GM19035 (cell line): ENCODE measurements around the gene RRP36.
A peak's percentile ranks its signal among the peaks of the same experiment; 100 is the strongest.

ENCODE experiments used
- ATAC-seq: cut with Tn5 transposase; IDR thresholded peaks from one replicate; pipeline ENCODE4 v1.9.1; 2021; ENCODE audit not compliant: unreplicated experiment

RRP36 gene

DNA sequence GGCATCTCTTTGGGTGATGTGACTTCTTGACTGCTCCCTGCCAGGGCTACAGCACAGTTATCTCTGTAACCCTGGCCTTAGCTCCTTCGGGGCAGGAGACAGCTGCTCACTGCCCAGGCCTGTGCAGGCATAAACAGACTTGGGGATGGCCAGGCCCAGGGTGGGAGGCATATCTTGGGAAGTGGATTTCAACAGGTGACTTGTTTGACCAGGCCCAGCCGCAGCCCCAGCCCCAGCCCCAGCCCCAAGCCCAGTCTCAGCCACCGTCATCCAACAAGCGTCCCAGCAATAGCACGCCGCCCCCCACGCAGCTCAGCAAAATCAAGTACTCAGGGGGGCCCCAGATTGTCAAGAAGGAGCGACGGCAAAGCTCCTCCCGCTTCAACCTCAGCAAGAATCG, 15.2 kb upstream of the RRP36 start:
- no peak for ATAC-seq

DNA sequence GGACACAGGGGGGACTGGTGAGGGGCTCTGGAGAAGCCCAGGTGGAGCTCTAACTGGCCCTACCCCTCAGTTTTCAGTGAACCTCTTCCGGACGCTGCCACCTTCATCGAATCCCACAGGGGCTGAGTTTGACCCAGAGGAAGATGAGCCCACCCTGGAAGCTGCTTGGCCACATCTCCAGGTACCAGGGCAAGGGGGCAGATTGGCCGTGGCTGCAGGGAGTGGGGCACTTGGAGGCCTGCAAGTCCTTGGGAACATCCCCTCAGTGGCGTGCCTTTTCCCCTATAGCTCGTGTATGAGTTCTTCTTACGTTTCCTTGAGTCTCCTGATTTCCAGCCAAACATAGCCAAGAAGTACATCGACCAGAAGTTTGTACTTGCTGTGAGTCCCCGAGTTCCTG, 14.3 kb upstream of the RRP36 start:
- ATAC-seq = no peak

DNA sequence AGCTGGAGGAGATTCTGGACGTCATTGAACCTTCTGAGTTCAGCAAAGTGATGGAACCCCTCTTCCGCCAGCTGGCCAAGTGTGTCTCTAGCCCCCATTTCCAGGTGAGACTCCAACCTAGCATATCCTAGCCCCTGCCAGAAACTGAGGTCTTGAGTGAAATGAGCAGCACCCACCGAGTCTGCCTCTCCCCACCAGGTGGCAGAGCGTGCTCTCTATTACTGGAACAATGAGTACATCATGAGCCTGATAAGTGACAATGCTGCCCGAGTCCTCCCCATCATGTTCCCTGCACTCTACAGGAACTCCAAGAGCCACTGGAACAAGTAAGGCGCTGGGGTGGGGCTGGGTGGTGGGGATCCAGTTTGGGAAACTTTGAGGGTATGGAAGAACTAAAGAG, 12.3 kb upstream of the RRP36 start:
- no peak for ATAC-seq

DNA sequence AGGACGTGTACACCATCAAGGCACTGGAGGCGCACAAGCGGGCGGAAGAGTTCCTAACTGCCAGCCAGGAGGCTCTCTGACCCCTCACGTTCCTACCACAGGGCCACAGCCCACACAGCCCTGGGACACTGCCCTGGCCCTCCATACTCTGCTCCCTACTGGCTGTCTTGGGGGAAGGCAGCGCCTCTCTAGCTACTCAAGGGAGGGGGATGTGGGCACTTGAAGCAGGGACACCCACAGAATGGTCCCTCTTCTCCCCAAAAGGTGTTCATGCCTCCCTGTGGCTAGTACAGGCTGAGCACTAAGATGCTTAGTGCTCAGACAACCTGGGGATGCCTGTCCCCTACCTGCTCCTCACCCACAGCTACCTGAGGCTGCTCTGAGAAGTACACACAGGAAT, 10.2 kb upstream of the RRP36 start:
- no peak for ATAC-seq

DNA sequence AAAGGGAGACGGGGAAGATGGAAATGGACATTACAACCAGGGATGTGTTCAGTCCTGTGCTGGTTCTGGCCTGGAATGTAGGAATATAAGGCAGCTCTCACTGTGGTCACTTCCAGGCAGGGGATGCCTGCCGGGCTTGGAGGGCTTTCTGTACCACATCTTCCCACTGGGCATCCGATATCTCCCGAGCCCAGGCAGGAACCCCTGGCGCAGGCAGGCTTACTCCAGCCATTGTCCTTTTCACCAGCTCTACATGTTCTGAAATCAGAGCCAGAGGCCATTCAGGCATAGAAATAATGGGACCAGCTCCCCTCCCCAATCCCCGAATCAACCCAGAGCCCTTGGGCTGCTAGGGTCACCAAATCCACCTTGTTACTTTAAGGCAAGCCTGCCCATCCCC, 9.1 kb upstream of the RRP36 start:
- no peak for ATAC-seq

DNA sequence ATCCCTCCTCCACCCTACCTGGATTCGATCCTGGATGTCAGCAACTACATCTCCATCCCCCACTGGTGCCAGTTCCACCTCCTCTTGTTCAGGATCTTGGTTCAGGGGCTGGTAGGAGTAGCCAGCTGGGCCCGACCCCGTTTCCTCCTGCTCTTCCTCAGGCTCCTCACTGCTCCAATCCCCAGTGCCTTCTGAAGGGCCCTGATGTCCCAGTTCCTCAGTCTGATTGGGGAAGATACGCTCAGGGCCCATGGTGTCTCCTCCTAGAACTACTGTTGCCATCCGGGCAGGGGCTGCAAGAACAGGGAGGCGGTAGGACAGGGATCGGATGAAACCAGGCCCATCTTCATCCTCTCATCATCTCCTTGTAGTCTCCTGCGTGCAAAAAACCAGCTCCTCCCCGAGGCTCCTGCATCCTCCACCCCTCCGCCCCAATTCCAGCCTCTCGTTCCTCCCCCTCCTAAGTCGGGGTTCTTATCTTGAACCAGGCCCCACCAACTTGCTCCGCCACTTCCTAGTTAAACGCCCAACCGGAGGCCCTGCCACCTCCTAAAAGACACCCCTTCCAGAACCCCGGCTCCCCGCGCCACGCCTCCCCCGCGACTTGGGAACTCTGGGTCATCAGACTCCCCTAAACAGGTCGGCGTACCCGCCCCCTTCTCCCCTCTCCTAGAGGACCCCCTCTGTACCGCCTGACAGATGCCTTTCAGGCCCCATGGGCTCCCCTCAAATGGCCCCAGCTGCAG, 8.2 kb upstream of the RRP36 start:
- ATAC-seq = no peak

DNA sequence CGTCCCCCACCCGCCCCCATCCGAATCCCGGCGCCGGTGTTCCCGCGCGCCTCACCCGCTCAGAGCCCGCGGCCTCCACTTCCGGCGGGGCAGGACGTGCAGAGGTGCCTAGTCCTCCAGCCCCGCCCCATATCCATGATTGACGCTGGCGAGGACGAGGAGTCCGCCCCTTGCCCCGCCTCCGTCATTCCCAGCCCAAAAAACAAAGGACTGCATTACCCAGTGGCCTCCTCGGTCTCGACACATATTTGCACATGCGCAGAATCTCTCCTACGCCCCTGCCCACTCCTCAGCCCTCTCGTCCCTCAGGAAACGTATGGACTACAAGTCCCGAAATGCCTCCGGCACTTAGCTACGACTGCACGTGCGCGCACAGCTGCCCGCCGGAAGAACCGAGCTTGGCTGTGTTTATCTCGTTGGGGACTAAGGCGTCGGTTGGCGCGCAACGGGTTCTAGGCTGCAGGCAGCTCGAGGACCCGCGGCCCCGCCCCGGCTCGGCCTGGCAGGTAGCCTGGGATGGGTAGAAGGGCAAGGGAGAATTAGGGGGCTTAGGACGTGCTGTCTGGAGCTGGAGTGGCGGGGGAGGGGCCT, 7.5 kb upstream of the RRP36 start, which contains the start of the genes KLHDC3 and MEA1:
Gene KLHDC3, plus strand, starts transcription at position 407 of the 591 bp plus-strand sequence. CDS start 2,944 bp downstream, outside the sequence.
Gene MEA1, minus strand, starts transcription at position 104 of the 591 bp plus-strand sequence. CDS start 133 bp downstream, outside the sequence.
- peak; percentile 90 for ATAC-seq

DNA sequence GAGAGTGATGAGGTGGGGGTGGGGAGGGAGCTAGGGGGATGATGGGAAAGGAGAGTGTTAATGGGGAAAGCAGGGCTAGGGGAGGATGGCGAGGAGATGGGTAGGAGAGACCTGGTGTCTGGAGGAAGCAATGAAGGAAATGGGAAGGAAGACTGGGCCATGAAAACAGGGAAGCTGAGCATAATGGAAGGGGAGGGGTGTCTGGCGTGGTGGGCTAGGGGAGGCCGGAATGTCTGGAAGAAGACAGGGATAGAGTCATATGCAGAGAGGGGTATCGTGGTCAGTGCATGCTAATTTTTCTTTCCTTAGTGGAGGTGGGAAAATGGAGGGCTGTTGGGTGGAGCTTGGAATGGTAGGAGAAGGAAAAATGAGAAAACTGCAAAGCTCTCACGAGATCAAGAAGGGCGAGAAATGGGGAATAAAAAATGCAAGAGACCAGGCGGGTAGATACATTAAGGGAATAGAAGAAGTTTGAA, 7.0 kb upstream of the RRP36 start:
- ATAC-seq = peak; percentile 3

DNA sequence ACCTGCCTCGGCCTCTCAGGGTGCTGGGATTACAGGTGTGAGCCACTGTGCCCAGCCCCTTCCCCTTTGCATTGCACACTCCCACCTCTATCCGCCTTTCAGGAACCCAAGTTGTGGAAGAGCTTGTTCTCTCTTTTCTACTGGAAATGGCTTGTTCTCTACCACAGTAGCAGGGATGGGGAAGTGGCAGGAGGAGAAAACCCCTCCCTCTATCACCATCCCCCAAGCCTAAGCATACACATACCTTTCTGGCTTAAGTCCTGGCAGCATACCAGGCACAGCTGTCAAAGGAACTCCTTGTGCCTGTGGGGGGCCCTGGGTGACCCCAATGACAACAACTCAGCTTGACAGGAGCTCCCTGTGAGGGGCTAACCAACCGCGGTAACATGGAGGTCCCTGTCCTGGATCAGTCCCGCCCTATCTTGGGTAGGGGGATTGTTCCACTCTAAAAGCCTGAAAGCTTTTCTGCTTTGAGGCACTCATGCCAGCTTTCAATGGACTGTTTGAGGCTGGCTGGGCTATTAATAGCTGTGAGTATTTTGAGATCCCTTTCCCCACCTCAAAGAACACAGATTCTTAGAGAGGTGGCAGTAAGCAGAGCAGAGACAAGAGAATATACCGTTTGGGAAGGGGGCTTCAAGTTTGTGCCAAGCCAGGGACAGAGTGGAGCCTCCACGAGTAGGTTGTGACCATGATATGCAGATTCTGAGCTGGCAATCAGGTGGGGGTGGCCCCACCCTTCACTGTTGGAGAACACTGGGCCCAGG, 5.1 kb upstream of the RRP36 start:
- no peak for ATAC-seq

DNA sequence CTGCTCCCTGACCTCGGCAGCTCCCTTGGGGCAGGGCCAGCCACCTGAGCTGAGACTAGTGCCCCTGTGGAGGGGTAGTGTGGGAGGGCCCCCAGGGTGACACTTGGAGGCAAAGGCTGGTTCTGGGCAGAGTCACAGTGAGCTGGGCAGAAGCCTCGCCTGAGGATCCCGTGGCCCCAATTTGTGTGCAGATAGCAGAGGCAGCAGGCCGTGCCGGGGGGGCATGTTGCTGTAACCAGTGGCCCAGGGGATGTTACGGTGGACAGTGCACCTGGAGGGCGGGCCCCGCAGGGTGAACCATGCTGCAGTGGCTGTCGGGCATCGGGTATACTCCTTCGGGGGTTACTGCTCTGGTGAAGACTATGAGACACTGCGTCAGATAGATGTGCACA, 4.5 kb upstream of the RRP36 start:
- ATAC-seq = no peak

DNA sequence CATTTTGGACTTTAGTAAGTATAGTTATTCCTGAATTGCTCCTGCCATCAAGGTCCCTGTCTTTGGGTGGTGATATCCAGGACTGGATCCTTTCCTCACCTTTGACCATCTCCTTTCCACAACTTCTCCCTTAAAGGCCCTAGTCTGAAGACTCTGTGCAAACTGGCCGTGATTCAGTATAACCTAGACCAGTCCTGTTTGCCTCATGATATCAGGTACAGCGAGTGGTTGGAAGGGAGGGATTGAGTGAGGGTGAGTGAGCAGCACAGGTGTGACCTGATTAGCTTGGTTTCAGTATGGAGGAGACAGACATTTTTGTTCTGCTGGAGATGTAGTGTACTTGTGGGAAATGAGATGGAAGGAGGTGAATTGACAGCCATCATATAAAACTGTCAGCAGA, 2.3 kb upstream of the RRP36 start:
- ATAC-seq = no peak

DNA sequence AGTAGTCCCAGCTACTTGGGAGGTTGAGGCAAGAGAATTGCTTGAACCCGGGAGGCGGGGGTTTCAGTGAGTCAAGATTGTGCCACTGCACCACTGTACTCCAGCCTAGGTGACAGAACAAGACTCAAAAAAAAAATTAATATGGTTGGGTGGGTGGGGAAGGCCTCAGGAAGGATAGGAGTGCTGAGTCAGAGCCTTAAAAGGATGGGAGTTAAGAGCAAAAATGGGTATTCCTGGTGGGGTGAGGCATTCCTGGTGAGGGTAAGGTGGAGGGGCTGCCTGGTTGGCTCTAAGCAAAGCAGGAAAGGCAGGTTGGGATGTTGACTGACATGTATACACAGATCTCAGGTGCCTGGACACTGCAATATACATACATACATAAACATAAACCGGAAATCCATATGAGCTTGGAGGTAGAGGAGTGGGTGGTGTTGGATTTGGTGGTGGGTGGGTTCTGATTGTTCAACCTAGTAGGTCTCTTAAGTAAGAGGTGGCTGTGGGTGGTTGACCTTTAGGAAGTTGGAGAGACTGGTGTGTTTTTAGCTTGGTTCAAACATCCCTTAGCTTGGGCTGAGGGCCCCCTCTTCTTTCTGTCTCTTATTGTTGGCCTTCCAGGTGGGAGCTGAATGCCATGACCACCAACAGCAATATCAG, 1.2 kb upstream of the RRP36 start:
- no peak for ATAC-seq

DNA sequence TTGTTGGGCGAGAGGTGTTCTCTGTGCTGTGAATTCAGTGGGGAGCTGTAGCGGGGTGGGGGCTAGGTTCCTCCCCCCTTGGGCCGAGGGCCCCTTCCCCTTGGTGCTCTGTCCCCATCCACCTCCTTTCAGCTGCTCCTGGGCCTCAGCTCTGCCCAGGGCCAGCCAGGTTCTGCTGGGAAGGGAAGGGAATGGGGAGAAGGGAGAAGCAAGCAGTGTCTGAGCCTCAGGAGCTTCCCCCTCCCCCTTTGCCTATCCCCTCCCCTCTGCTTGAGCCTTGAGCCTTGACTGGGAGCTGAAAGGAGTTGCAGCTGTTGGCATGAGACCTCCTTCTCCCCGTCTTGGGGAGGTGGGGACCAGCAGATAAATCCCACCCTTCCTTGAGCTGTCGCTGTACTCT, 576 bp upstream of the RRP36 start:
- ATAC-seq = no peak

DNA sequence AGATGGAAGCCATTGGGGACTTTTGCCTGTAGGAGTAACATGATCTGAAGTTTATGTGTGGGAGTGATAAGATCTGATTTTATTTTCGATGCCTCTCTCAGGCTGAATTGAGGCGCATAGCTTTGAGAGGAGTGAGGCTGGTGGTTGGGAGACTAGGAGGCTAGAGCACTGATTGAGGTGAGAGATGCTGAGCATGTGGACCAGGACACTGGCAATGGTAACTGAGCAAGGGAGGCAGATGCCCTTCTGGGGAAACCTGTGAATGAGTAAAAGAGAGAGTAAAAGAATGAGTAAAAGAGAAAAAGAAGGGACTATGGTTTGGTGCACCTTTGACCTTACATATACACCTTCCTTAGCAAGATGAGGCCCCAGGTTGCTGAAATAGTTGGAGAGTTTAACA, 3.0 kb downstream of the RRP36 start:
- no peak for ATAC-seq

DNA sequence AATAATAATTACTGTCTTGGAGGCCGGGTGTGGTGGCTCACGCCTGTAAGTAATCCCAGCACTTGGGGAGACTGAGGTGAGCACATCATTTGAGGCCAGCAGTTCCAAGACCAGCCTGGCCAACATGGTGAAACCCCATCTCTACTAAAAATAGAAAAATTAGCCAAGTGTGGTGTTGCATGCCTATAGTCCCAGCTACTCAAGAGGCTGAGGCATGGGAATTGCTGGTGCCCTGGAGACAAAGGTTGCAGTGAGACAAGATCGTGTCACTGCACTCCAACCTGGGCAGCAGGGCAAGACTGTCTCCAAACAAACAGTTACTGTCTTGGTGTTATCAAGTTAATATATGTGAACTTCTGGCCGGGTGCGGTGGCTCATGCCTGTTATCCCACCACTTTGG, 4.9 kb downstream of the RRP36 start:
- no peak for ATAC-seq

DNA sequence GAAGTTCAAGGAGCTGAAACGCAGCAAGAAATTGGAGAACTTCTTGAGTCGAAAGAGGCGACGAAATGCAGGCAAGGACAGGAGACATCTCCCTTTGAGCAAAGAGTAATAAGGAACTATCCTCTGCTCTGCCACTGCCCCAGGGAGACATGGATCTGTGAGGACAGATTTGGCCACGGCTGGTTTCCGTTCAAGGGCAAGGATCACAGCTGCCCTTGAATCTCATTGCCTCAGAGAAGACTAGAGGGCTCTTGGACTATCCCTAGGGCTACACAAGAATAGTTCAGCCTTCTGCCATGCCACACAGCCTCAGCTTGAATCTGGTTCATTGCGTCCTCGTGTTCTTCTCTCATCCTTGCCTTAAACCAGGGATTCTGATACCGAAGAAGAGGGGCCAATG, 7.7 kb downstream of the RRP36 start:
- no peak for ATAC-seq

DNA sequence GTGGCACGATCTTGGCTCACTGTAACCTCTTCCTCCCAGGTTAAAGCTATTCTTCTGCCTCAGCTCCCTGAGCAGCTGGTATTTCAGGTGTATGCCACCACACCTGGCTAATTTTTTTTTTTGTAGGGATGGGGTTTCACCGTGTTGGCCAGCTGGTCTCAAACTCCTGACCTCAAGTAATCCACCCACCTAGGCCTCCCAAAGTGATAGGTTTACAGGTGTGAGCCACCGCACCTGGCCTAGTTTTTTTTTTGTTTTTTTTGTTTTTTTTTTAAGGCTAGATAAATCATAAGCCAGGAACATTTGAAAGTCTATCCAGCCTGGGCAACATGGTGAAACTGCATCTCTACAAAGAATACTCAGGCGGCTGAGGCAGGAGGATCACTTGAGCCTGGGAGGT, 10.9 kb downstream of the RRP36 start:
- no peak for ATAC-seq

DNA sequence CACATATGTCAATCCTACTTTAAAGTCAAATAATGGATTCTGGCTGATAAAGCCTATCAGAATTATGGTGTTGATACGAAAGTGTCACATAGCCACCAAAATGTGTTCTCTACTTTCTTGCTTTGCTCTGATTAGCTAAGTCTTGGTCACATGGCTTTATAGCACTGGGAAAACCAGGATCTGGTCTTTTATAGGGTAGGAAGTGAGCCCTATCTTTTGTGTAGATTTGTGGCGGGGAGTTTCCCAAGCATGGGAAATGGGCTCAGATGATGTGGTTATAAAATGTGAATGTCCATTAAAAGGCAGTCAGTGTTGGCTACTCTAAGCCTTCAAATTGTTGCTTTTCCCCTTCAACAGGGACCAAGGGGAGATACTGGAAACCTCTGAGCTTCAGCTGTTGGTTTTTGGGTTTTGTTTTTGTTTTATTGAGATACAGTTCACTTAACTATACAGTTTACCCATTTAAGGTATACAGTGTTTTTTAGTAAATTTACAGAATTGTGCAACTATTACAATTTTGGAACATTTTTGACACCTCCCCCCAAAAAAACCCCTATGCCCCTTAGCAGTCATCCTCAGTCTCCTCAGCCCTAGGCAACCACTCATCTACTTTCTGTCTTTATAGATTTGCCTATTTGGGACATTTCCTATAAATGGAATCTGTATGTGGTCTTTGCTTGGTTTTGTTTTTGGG, 12.2 kb downstream of the RRP36 start:
- ATAC-seq = no peak

DNA sequence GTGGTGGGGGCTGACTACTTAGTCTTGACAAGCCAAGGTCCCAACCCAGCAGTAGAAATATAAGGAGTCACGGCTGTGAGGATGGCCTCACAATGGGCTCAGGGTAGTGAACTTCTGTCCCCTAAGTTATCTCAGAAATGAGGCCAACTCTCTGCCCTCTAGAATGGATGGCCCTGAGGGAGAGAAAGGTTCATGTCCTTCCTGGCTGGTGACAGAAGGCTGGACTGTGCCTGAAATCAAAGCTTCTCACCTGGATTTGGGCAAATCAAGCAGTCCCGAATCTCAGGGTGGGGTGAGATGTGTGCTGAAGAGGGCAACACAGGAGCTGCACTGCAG, 12.7 kb downstream of the RRP36 start:
- no peak for ATAC-seq

DNA sequence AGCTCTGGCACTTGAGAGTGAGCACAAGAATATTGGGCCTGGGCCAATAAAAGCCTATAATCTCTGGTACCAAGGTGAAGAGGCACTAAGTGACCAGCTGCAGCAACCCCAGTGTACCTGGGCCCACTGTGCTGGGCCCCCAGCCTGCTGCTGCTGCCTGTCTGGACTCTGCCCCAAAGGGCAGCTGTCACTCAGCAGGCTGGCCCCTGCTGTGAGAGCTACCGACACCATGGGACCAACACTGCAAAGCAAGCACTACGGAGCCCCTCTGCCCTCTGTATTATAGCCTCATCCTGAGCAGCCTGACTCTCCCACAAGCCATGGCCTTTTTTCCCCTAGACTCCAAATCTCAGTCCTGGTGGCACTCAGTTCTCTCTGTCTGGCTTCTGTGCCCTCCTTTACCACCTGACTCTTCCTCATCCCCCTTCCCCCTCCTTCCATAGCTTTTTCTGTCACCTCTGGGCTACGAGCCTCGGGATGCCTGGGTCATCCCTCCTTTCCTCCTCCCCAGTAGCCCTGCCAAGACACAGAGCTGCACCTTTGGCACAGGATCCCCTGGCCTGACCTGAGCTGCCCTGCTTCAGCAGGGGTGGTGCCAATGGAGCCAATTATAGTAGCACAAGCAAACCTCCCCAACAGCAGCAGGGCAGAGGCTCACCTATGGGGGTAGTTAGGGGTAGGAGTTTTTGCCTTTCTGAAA, 14.2 kb downstream of the RRP36 start:
- ATAC-seq = no peak
